GM19452 (cell line): ENCODE data around the gene PCNX2.

Experiments used
- ATAC-seq: cut with Tn5 transposase; IDR thresholded peaks from one replicate; pipeline ENCODE4 v1.9.1; 2021; ENCODE audit not compliant: unreplicated experiment

The PCNX2 gene

GRCh38 chr1:233079574-233079973 lies 216.0 kb downstream of the PCNX2 start:
- ATAC-seq, result no peak

- ATAC-seq, result no peak
Observed at GRCh38 chr1:233078396-233078795, 217.1 kb downstream of the PCNX2 start.

- ATAC-seq, result no peak
Observed at GRCh38 chr1:233075915-233076295, 219.6 kb downstream of the PCNX2 start.

- ATAC-seq, result no peak
Observed at GRCh38 chr1:233066087-233066486, 229.4 kb downstream of the PCNX2 start.

DNA sequence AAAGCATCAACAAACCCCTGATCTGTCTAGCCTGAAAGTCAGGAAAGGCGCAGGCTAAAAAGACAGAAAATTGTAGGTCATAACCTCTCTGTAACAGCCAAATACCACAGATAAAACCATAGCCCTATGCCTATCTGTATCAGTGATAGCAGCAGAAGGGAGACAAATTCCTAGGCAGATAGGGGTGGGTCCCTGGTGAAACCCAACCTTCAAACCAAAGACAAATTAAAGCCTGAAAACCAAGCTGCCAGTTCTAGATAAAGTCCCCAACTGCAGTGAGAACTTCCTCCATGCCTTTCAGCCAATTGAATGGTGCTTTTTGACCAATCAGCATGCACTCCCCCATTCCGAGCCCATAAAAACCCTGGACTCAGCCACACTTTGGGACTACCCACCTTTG lies 229.8 kb downstream of the PCNX2 start:
- ATAC-seq, result no peak

GRCh38 chr1:233064988-233065387 lies 230.5 kb downstream of the PCNX2 start:
- ATAC-seq, result no peak

GRCh38 chr1:233063462-233063861 lies 232.1 kb downstream of the PCNX2 start:
- ATAC-seq, result no peak

DNA sequence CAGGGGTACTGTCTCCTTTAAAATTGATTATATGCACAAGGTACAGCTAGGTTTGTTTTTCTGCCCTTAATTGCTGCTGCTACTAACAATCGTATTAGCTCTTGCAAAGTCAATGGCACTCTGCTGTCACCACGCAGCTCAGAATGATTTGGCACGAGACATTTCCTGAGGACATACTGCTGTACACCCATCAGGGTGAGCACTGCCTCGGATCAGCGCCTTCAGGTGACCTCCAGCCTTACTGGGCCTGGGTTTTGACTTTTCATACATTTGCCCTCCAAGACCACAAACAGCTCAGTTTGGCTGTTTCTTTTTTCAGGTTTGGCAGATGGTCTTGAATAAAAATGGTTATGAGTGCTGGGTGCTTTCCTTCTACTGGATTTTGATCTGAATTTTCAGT lies 234.3 kb downstream of the PCNX2 start:
- ATAC-seq, result no peak

DNA sequence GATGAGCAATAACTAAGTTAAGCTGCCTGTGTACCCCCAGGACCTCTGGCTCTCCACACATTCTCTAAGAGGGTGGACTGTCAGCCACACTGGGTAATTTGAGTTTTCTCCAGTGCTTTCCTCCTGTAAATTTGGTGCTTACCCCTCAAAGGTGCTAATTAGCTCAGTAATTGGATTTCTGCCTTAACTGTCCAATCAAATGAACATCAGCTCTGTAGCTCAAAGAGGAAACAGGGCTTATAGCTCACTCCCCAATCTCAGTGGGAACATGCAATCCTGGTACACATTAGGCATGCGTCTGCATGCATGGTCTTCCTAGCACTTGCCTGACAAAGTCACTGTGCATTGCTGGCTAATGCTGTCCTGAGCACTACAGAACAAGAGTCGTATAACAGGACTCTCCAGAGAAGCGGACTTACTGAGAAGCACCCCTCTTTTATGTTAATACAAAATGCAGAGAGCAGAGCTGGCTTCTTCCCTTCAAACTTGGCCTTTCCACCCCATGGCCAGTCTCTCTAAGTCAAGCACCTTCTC lies 235.0 kb downstream of the PCNX2 start:
- no peak for ATAC-seq

GRCh38 chr1:233057836-233058235 lies 237.7 kb downstream of the PCNX2 start:
- ATAC-seq, result no peak

- no peak for ATAC-seq
Observed at GRCh38 chr1:233055879-233056641, 239.5 kb downstream of the PCNX2 start.

DNA sequence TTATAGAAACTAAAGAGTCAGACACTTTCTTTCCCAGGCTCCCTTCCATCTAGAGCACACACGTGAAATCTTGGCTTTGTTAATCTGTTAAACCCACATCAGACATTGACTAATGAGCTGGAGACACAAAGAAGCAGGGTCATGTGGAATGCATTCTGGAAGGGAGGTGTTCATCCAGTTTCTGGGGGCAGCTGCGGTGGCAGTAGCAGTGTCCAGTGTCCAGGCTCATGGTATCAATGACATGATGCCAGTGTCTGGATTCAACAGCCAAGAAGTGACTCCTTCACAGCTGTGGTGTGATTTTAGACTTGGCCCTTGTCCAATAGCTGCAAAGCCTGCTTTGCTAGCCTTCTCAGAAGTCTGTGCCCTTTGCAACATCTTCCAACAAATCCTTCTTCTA lies 249.9 kb downstream of the PCNX2 start:
- no peak for ATAC-seq

DNA sequence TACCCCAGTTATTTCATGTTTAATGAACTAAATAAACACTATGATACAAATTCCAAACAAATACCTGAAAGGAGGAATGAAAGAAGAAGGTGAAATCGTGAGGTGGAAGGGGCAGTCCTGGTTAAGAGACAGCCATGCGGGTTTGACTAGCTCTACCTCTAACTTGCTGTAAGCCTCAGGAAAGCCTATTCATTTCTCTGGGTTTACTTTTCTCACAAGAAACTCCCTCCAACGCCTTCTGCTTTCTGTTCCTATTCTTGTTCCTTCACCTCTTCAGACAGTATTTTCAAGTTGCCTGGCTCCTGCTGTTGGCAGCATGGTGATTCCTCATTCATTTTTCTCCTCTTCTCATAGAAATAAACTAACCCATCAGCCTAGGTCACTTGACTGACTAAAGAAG lies 252.7 kb downstream of the PCNX2 start:
- no peak for ATAC-seq

DNA sequence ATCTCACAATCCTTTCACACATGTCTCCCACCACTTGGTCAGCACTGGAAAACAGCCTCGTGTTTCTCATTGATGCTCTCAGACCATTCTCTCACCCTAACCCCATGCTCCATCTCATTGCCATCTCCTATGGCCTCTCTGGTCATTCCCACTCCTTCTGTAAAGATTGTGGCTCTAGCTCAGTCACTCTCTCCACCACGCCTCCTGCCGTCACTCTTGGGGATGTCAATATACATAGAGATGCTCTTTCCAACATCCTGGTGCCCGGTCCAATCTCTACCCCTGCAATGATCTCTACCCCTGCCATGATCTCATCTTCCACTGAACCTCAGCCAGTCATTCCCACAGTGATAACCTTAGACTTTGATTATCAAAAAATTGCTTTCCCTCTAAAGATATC lies 255.0 kb downstream of the PCNX2 start:
- no peak for ATAC-seq

DNA sequence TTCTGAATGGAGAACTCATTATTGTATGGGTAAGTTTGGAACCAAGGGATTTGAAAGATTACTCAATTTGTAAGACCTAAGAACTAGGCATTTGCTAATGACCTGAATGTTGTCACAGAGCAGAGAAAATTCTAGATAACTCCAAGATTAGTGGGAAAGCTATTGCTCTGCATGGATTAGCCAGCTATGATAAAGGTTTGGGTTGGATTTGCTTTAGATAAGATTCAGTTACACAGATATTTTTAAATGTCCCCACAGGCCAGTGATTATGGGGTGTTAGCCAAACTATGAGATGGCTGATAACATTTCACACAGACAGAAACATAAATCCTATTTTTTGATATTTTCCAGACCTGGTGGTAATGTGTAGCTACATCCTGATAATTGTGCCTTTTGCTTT lies 256.9 kb downstream of the PCNX2 start:
- no peak for ATAC-seq

DNA sequence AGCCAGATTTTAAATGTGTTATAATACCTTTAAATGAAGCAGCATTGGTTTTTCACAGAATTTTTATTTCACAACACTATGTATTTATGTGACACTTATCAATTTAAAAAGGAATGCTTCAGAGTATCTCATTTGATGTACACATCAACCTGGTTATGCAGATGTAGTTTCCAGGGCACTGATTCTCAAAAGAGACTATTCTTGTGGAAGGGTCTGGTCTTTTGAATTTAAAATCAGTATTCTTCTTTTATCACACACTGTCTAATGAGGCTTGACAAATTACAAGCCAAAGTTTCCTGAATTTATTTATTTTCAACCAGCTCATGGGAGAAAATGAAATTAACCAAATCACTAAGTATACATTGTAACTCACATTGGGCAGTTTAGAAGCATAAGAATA lies 257.7 kb downstream of the PCNX2 start:
- ATAC-seq, result no peak

DNA sequence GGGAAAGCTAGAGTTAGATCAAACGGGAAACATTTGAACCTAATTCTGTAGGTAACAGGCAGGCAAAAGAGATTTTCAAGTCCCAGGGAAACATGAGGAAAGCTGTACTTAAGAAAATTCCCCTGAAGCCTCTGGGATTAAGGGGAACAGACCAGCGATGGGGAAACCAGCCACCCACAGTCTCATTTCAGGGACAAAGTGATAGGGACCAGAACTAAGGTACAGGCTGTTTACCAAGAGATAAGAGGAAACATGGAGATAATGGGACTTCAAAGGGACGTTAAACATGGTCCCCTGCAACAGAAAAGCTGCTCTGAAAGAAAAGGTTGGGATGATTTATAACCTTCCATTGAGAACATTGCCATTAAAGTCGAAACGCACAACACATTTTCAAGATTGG lies 260.7 kb downstream of the PCNX2 start:
- no peak for ATAC-seq

GRCh38 chr1:233033361-233033760 lies 262.2 kb downstream of the PCNX2 start:
- ATAC-seq, result no peak

DNA sequence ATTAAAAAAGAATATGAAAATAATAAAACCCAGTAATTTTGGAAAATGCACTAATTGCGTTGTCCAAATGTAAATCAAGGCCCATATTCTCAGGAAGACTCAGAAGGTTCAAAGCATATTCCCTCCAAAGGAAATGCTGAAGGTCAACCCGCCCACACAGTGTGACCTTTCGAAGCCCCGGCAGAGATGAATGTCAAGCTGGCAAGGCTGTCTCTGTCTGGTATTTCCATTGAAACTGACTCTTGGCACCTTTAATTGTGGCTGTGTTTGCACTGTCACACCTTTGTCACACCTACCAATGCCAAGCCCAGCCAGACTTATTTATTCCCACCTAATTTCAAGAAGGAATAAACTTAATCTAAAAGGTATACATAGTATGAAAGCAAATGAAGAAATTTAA lies 262.6 kb downstream of the PCNX2 start:
- ATAC-seq, result no peak

DNA sequence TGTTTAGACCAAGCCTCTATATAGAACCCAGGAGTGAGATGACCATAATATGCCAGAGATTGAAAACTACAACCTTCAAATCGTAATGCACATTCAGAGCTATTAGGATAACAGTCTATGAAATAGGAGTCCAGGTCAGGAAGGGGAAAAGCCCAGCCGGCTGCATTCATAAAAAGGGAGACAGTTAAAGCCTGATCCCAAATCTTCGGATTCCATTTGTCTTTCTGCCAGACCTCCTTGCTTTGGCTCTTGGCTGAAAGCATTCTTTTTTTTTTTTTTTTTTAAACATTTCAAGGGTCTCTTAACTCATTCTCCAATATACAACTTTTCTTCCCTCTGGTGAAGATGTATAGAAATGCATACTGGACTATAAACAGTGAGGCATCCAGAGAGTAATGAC lies 264.0 kb downstream of the PCNX2 start:
- ATAC-seq, result no peak

DNA sequence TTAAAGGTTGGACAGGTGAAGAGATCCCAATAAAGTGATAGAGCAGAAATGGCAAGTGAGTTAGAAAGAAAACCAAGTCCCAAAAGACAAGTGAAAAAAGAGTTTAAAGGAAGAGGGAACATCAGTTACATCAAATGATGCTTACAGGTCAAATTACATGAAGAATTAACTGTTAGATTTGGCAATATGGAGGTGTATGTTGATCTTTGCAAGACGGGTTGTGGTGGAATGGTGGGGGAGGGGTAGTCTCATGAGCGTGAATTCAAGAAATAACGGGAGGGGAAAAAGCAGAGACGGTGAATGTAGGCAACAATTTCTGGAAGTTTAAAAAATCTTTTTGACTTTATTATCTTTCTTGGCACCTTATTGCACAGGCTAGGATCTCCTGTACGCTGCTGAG lies 268.5 kb downstream of the PCNX2 start:
- no peak for ATAC-seq

DNA sequence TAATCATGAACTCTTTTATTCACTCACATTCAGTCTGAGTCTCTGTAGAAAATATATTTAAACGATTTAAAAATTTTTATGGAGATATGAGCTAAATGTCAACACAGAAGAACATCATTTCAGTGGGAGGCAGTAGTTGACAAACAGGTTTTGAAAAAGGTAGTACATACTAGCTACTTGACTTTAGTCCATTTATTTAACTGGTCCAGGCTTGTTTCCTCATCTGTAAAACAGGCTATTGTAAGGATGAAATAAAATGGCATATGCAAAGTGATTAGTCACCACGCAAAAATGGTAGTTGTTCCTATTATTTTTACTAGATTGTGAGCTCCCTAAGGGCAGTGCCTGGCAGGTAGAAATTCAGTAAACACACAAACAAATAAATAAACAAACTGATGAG lies 270.0 kb downstream of the PCNX2 start:
- no peak for ATAC-seq

GRCh38 chr1:233025157-233025556 lies 270.4 kb downstream of the PCNX2 start:
- ATAC-seq, result no peak
